Measurements from ENCODE around the gene SV2C. TPM values are rescaled to one million over a fixed set of nuclear protein-coding genes. Genes with fewer than 3 reads are reported as not detected.
"Not testable (repeated sequence)": the region's sequence is repeated elsewhere in the genome, so short reads cannot be mapped to it uniquely, and the experiment has no call there.

The SV2C gene
- total RNA-seq, 1 donor from 2014 or later: 0.10 TPM

DNA sequence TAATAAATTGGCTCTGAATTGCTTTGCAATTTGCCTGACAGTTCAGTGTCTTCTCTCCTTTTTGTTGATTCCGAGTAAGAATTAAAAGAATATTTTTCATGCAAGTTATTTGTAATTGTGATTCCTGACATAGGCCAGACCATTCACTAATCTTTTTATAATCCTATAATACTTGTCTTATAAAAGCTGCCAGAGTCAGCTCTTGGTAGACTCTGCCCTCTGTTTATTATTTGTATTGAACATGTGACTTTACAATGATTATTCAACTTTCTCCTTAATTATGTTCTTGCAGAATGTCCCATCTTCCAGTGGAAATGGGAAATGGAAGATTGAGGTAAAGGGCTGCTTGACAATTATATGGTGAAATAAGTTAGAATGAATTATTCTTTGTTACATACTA lies 121.0 kb downstream of the SV2C start:
- no peak for DNase-seq

DNA sequence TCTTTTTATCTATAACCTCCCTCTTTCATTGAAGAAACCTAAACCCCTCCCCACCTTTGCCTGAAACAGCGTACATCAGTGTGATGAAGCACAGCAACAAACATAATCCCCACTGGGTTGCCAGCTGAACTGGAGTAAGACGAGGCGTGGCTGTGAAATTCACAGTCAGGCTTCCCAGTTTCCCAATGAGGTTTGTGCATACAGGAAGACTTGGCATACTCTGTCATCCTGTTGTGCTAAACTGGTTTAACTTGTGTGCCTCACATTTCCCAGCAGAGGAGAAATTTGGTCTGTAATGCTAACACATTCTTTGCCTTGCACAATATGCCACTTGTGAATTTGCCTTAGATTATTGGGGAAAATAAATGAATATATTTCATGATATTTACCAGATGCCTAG lies 121.5 kb downstream of the SV2C start:
- DNase-seq: no peak

DNA sequence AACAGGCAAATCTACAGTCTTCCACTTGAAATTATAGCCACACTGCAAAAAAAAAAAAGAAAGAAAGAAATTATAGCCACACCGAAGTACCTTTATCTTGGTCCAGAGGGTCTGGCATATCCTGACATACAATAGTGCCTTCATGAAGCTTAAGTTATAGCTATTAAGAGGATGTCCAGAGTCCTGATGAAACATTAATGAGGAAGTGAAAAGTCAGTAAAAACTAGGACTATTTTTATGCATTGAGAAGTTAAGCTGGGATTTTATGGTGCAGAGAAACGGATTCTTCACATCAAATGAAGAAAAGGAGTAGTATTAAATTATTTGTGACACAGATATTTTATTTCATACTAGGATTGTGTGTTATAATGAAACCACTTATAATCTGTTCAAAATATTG lies 123.9 kb downstream of the SV2C start:
- DNase-seq: no peak

DNA sequence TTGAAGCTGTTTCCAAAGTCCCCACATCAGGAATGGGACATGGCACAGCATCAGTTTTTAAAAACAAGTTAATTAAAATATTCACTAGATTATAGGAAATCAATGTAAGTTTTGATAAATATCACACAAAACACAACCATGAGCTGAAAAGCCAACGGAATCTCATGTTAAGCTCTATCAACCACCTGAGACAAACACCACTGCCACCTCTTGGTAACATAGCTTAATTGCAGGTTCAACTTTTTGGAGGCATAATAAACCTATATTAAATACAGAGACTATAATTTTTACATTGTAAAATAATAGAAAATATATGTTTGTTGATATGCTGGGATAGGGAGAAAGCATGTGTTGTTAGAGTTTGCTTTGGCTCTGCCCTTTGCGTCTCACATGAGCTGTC lies 126.1 kb downstream of the SV2C start:
- DNase-seq: no peak

DNA sequence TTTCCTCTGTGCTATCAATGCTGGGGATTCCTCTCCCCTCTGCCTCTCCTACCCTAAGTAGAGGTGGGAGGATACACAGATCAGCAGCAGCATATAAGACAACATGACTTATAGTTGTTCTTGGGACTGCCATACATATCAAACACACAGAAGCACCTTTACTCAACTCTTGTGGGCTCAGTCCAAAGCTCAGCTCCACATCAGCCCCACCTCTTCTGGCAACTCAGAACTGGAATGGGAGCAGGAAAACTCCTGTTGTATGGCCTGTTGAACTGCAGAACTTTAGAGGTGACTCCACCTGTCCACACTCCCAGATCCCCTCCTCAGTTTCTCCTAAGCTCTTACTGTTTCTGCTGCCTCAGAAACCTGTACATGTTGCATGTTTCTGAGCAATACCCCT lies 127.8 kb downstream of the SV2C start:
- no peak for DNase-seq

GRCh38 chr5:76213858-76214257 lies 130.7 kb downstream of the SV2C start:
- no peak for DNase-seq

DNA sequence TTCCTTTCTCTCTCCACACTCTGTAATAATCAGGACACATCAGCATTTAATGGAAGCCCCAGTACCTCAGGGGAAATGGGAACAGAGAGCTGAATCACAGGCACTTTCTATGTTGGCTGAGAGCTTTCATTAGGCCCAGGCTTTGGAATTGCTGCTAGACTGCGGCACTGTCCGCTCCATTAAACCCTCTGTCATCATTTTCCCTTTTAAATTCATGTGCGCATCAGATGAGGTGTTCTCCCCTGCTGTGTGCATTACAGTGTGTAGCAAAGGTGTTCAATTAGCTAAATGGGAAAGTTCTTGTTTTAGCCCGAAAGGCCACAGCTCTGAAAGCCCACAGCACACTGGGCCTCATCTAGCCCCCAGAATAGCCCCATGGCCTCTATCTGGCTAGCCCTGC lies 133.6 kb downstream of the SV2C start:
- no peak for DNase-seq

- no peak for DNase-seq
These were observed 136.5 kb downstream of the SV2C start for GRCh38 chr5:76219636-76220035.

- no peak for DNase-seq
These were observed 138.1 kb downstream of the SV2C start for GRCh38 chr5:76221311-76221710.

DNA sequence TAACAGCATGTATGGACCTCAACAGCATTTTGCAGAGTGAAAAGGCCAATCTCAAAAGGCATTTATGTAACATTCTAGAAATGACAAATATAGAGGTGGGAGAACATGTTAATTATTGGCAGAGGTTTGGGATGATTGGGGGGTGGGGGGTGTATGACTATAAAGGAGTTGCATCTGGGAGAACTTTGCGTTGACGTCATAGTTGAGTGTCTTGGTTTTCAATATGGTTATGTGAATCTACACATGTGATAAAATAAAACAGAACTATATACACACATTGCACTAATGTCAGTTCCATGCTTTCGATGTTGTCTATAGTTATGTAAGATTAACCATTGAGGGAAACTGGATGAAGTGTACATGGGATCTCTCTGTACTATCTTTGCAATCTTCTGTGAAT lies 139.1 kb downstream of the SV2C start:
- DNase-seq: no peak

DNA sequence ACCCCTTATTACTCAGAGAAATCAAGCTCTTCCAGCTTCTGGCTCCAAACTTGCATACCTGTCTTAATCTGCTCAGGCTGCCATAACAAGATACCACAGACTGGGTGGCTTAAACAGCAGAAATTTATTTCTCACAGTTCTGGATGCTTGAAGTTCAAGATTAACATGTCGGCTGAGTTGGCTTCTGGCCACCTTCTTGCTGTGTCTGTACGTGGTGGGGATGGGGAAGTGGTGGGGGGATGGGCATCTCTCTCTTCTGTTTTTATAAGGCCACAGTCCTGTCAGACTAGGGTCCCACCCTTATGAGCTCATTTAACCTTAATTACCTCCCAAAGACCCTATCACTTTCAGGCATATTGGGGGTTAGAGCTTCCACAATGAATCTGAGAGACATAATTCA lies 140.5 kb downstream of the SV2C start:
- no peak for DNase-seq

DNA sequence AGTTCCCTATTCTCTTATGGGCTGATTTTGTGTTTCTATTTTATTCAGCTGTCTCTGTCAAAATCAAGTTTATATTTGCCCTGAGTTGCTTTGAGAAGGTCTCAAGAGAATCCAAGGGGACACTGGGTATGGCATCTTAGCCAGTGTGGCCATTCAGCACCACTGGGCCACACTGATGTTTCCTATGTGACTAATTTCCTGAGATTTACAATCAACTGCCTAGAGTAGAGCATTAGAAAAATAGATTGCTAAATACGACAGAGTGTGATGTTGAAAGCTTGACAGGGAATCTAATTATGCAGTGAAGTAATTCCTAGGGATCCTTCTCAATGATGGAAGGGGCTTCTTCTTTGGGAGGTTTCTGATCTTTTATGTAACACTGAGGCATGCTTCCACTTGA lies 141.7 kb downstream of the SV2C start:
- no peak for DNase-seq

DNA sequence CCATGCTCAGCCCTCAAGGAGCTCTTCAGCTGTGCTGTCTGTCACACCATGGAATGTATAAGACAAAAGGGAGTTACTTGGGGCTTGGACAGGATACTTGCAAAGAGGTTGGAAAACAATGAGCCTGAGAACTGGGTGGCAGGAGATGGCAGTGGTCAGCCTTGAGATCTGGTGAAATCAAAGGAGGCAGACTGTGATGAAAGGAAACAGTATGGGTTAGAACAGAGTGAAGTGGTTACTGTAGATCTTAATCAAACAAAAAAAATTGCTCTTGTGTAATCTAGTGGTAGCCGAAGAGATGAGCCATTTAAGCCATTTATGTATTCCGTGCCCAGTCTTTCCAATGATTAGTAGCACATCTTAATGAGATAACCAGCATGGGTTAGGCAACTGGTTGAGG lies 142.2 kb downstream of the SV2C start:
- DNase-seq: no peak

DNA sequence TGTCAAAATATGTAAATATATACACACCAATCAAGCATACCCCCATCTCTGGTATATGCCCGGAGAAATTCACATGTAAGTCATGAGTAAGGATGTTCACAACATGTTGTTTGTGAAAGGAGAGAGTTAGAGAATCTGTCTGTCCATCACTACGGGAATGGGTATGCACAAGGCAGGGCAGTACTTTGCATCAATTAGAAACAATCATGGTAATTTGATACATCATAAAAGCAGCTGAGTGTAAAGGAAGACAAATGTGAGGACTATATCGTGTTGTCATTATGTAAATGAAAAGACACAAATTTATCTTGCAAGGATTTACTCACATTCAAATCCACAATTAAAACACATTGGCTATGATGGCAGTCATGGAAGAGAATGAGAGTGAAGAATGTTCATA lies 146.7 kb downstream of the SV2C start:
- no peak for DNase-seq

DNA sequence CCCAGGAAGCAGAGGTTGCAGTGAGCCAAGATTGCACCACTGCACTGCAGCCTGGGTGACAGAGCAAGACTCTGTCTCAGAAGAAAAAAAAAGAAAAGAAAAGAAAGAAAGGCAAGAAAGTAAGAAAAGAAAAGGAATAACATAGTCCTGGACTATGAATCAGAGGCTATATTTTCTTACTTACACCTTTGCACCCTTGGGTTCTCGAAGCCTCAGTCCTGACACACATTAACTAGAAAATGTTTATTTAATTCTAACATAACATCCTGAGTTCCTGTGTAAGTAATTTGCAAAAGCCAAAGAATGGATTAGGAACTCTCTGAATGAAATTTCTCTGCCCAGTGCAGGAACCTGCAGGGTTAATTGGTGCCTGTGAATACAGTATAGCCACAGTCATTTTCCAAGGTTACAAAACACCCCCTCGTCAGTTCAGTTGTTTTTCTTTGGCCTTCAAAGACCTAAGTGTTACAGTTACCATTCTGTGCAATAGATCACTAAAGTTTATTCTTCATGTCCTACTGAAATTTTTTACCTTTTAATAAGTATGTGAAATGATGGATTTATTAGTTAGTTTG lies 147.6 kb downstream of the SV2C start:
- no peak for DNase-seq

GRCh38 chr5:76234665-76235064 lies 151.5 kb downstream of the SV2C start:
- no peak for DNase-seq

DNA sequence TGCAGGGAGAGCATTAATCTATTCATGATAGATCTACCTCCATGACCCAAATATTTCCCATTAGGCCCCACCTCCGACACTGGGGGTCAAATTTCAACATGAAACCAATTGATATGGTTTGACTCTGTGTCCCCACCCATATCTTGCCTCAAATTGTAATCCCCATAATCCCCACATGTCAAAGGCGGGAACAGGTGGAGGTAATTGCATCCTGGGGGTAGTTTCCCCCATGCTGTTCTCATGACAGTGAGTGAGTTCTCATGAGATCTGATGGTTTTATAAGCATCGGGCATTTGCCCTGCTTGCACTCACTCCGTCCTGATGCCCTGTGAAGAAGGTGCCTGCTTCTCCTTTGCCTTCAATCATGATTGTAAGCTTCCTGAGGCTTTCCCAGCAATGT lies 153.5 kb downstream of the SV2C start:
- DNase-seq: no peak

- DNase-seq: no peak
These were observed 157.2 kb downstream of the SV2C start for GRCh38 chr5:76240336-76240735.

DNA sequence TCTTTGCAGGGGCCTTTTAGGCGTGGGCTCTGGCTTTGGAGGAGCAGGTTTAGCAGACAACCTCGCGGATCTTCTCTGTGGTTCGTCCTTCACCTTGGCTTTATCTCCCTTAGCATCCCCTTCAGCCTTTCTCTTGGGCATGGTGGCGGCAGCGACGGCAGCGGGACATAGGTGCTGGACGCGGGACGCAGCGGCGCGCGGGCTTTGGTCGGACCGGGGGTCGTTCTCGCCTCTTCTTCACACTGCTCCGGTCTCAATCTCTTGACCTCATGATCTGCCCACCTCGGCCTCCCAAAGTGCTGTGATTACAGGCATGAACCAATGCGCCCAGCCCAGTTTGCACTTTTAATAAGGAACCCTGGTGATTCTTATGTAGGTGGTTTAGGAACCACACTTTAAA lies 159.0 kb downstream of the SV2C start:
- DNase-seq: not testable (repeated sequence)

GRCh38 chr5:76245590-76245989 lies 162.4 kb downstream of the SV2C start:
- no peak for DNase-seq

- DNase-seq: no peak
These were observed 166.4 kb downstream of the SV2C start for GRCh38 chr5:76249621-76250020.

DNA sequence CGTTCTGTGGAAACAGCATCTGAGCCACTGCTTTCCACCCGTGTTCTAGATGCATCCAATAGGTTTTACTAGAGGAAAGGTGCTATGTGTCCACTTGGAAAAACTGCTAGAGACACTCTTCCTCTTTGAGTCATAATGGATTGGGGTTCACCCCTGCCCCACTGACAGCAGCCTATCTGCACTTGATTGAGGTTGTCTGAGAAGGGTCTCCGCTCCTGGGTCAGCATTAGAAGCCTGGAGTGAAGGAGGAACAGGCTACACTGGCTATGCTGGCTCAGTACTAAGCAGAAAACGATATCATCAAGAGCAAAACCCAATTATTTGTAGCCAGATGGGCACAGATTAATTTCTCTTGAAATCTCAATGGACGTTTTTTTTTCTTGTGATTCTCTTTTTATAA lies 167.3 kb downstream of the SV2C start:
- DNase-seq: no peak

- DNase-seq: no peak
These were observed 168.5 kb downstream of the SV2C start for GRCh38 chr5:76251656-76252055.

DNA sequence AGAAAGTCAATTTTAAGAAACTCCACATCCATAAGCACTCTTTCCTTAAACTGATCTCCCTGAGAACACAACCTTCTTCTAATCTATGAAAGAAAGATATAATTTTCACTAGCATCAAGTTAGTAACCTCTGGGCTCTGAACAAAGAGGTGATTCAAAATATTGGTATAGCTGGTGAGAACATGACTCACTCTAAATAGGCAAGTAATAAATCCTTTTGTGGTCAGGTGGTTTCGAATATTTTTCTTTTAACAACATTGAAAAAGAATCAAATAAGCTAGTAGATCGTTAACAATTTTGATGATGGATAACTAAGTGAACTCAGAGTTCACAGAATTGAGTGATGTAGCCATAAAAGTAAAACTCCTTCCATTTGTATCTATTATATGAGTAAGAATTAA lies 169.3 kb downstream of the SV2C start:
- no peak for DNase-seq

Data from skin of body (tissue), 2 donors.